Measurements from ENCODE around the gene WDR89. TPM values are rescaled to one million over a fixed set of nuclear protein-coding genes. Genes with fewer than 3 reads are reported as not detected.
A peak's percentile ranks its signal among the peaks of the same experiment; 100 is the strongest.
"Not testable (repeated sequence)": the region's sequence is repeated elsewhere in the genome, so short reads cannot be mapped to it uniquely, and the experiment has no call there.

Gene WDR89
- total RNA-seq, 1 experiment from 2014 or later, result 10.7 TPM

GRCh38 chr14:63642656-63643382, 1.1 kb upstream of the WDR89 start:
- H3K4me3 ChIP-seq, result peak overlapping the region; percentile 53
- no peak overlapping the region for H3K27ac ChIP-seq
- 0 out of 2 replicates have a peak, but pooled peaks cover 3% of the 10 kb centered on the region for H3K4me1 ChIP-seq (replicated peaks)
- no peak for DNase-seq (ENCODE audit: low read depth in 1 of 2, low spot score in 2 of 2)
- H3K36me3 ChIP-seq, result no peaks in the 10 kb centered on the region
- H3K9me3 ChIP-seq (replicated peaks), result no peaks in the 10 kb centered on the region
- no peaks in the 10 kb centered on the region for H3K27me3 ChIP-seq (replicated peaks)

GRCh38 chr14:63642229-63642611, 549 bp upstream of the WDR89 start:
- DNase-seq (ENCODE audit: low read depth in 1 of 2, low spot score in 2 of 2), result peak; percentile 78 to 94
- H3K27ac ChIP-seq, result peak overlapping the region; percentile 82
- H3K36me3 ChIP-seq, result no peaks in the 10 kb centered on the region
- H3K4me1 ChIP-seq (replicated peaks), result 0 out of 2 replicates have a peak, but pooled peaks cover 3% of the 10 kb centered on the region
- no peaks in the 10 kb centered on the region for H3K9me3 ChIP-seq (replicated peaks)
- peak overlapping the region; percentile 53 for H3K4me3 ChIP-seq
- H3K27me3 ChIP-seq (replicated peaks), result no peaks in the 10 kb centered on the region

- no peaks in the 10 kb centered on the region for H3K27me3 ChIP-seq (replicated peaks)
- 0 out of 2 replicates have a peak, but pooled peaks cover 3% of the 10 kb centered on the region for H3K4me1 ChIP-seq (replicated peaks)
- no peak for DNase-seq (ENCODE audit: low read depth in 1 of 2, low spot score in 2 of 2)
- no peaks in the 10 kb centered on the region for H3K36me3 ChIP-seq
- no peak overlapping the region for H3K4me3 ChIP-seq
- H3K9me3 ChIP-seq (replicated peaks), result no peaks in the 10 kb centered on the region
- H3K27ac ChIP-seq, result no peak overlapping the region
Observed at GRCh38 chr14:63638493-63638892, 3.2 kb downstream of the WDR89 start.

GRCh38 chr14:63636094-63636635, 5.5 kb downstream of the WDR89 start:
- H3K27me3 ChIP-seq (replicated peaks); H3K4me1 ChIP-seq (replicated peaks); DNase-seq (ENCODE audit: low read depth in 1 of 2, low spot score in 2 of 2); H3K9me3 ChIP-seq (replicated peaks); H3K36me3 ChIP-seq; H3K4me3 ChIP-seq; H3K27ac ChIP-seq: not testable (repeated sequence)

DNA sequence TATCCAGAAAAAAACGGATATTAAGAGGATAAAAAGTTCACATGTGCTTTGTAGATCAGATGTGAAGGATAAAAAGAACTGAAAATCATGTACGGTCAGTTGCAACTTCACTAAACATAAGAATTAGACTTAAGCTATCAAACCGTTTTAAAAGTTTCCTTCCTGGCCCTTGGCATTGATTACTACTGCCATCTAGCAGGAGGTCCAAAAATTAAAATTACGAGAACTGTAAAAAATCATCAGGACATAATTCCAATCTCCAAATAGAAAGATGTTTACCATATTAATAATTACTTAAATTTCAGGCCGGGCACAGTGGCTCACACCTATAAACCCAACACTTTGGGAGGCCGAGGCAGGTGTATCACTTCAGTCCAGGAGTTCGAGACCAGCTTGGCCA, 7.9 kb downstream of the WDR89 start:
- Histone ChIP-seq H3K9me3 (replicated peaks) (no peaks in the 10 kb centered on the region), H3K4me1 (replicated peaks) (no peaks in the 10 kb centered on the region), H3K36me3 (no peaks in the 10 kb centered on the region), H3K27me3 (replicated peaks) (no peaks in the 10 kb centered on the region), H3K27ac (no peak overlapping the region), H3K4me3 (no peak overlapping the region)
- no peak for DNase-seq (ENCODE audit: low read depth in 1 of 2, low spot score in 2 of 2)

DNA sequence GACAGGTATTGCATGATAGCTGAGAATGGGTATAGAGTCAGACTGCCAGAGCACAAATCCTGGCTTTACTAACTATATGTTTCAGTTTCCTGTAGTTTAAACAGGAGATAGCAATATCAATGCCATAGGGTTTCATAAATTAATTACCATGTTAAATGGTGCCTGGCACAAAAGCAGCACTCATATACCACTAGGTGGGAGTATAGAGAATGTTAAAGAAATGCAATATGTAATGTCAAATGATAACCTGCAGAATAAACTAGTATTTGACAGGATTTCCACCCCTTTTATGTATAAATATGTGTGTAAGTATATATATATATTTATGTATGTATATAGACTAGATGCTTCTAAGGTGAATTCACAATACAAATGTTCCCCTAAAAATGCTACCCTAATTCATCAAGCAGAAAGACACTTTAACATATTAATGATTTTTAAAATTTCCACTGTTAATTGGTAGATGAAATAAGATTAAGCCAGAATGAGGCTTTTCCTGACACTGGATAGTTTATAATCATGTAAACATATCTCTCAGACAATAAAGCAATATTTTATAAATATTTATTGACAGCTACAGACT, 8.6 kb downstream of the WDR89 start:
- DNase-seq (ENCODE audit: low read depth in 1 of 2, low spot score in 2 of 2), result no peak

DNA sequence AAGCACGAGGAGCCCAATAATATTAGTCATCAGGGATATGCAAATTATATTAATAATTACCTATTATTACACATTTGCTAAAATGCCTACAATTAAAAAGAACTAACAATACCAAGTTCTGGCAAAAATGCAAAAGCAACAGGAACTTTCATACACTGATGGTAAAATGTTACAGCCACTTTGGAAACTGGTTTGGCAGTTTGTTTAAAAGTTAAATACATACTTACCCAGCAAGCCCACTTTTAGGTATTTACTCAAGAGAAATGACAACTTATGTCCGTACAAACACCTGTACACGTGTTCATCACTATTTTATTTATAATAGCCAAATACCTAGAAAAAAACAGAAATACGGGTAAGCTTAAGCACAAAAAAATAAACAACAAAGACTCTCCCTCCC, 17.0 kb downstream of the WDR89 start:
- DNase-seq (ENCODE audit: low read depth in 1 of 2, low spot score in 2 of 2), result no peak
- H3K4me1 ChIP-seq (replicated peaks), result no peaks in the 10 kb centered on the region
- H3K36me3 ChIP-seq, result peaks cover 6% of the 10 kb centered on the region; the same call in 1 of the 2 replicates
- H3K27me3 ChIP-seq (replicated peaks), result no peaks in the 10 kb centered on the region
- H3K4me3 ChIP-seq, result no peak overlapping the region
- no peaks in the 10 kb centered on the region for H3K9me3 ChIP-seq (replicated peaks)
- H3K27ac ChIP-seq, result no peak overlapping the region

More for the DNA sequence above, 8.6 kb downstream of the WDR89 start:
- H3K9me3 ChIP-seq (replicated peaks), result no peaks in the 10 kb centered on the region
- H3K27me3 ChIP-seq (replicated peaks), result no peaks in the 10 kb centered on the region
- no peak overlapping the region for H3K4me3 ChIP-seq
- no peaks in the 10 kb centered on the region for H3K4me1 ChIP-seq (replicated peaks)
- H3K36me3 ChIP-seq, result no peaks in the 10 kb centered on the region
- no peak overlapping the region for H3K27ac ChIP-seq

DNA sequence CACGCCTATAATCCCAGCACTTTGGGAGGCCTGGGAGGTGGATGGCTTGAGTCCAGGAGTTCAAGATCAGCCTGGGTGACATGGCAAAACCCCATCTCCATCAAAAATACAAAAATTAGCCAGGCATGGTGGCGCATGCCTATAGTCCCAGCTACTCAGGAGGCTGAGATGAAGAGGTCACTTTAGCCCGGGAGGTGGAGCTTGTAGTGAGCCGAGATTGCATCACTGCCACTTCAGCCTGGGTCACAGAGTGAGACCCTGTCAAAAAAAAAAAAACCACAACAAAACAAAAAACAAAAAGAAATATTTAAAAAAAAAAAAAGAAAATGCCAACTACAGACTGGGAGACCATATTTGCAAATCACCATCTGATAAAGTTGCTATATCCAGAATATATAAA, 17.5 kb downstream of the WDR89 start:
- Histone ChIP-seq H3K36me3 (peaks cover 6% of the 10 kb centered on the region; the same call in 1 of the 2 replicates), H3K9me3 (replicated peaks) (no peaks in the 10 kb centered on the region), H3K27ac (no peak overlapping the region), H3K4me1 (replicated peaks) (no peaks in the 10 kb centered on the region), H3K4me3 (no peak overlapping the region), H3K27me3 (replicated peaks) (no peaks in the 10 kb centered on the region)
- DNase-seq (ENCODE audit: low read depth in 1 of 2, low spot score in 2 of 2), result no peak

DNA sequence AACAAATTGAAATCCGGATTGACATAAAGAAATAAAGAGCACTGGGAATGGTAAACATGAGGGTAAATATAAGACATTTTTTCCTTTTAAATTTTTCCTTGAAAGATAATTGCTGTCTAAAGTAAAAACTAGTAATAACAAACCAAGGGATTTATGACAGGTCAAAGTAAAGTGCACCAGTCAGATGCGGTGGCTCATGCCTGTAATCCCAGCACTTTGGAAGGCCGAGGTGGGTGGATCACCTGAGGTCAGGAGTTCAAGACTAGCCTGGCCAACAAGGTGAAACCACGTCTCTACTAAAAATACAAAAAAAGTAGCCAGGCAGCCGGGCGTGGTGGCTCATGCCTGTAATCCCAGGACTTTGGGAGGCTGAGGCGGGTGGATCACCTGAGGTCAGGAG, 19.7 kb downstream of the WDR89 start:
- not testable (repeated sequence) for H3K27ac ChIP-seq; H3K4me1 ChIP-seq (replicated peaks); H3K27me3 ChIP-seq (replicated peaks); DNase-seq (ENCODE audit: low read depth in 1 of 2, low spot score in 2 of 2); H3K36me3 ChIP-seq; H3K4me3 ChIP-seq; H3K9me3 ChIP-seq (replicated peaks)

DNA sequence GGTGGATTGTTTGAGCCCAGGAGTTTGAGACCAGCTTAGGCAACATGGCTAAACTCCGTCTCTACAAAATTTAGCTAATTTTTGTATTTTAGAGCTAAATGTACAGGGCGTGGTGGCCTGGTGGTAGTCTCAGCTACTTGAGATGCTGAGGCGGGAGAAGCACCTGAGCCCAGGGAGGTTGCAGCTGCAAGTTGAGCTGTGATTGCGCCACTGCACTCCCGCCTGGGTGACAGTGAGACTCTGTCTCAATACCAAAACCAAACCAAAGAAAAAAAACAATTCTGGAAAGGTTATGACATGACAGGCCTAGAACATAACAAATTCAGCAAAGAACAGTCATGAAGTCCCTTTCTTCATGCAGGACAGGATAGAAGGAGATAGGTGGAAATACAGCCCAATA, 25.7 kb downstream of the WDR89 start:
- Histone ChIP-seq H3K27ac (no peak overlapping the region), H3K36me3 (no peaks in the 10 kb centered on the region; the same call in 1 of the 2 replicates), H3K9me3 (replicated peaks) (no peaks in the 10 kb centered on the region), H3K27me3 (replicated peaks) (no peaks in the 10 kb centered on the region), H3K4me1 (replicated peaks) (peaks cover 9% of the 10 kb centered on the region), H3K4me3 (no peak overlapping the region)
- no peak for DNase-seq (ENCODE audit: low read depth in 1 of 2, low spot score in 2 of 2)

GRCh38 chr14:63614679-63615363, 26.9 kb downstream of the WDR89 start:
- no peaks in the 10 kb centered on the region for H3K9me3 ChIP-seq (replicated peaks)
- no peaks in the 10 kb centered on the region for H3K27me3 ChIP-seq (replicated peaks)
- DNase-seq (ENCODE audit: low read depth in 1 of 2, low spot score in 2 of 2), result no peak
- H3K36me3 ChIP-seq, result no peaks in the 10 kb centered on the region; the same call in 1 of the 2 replicates
- H3K27ac ChIP-seq, result peak overlapping the region; percentile 7
- H3K4me1 ChIP-seq (replicated peaks), result peaks cover 9% of the 10 kb centered on the region
- no peak overlapping the region for H3K4me3 ChIP-seq

DNA sequence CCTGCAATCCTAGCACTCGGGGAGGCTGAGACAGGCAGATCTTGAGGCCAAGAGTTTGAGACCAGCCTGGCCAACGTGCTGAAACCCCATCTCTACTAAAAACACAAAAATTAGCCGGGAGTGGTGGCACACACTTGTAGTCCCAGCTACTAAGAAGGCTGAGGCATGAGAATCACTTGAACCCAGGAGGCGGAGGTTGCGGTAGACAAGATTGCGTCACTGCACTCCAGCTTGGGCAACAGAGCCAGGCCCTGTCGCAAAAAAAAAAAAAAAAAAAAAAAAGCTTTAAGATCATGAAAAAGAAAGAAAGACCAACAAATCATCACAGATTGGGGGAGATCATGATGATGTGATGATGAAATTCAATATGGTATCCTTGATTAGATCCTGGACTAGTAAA, 30.6 kb downstream of the WDR89 start:
- no peak for DNase-seq (ENCODE audit: low read depth in 1 of 2, low spot score in 2 of 2)
- no peaks in the 10 kb centered on the region for H3K9me3 ChIP-seq (replicated peaks)

GRCh38 chr14:63605041-63605532, 36.6 kb downstream of the WDR89 start:
- no peak for DNase-seq (ENCODE audit: low read depth in 1 of 2, low spot score in 2 of 2)
- Histone ChIP-seq H3K36me3 (no peaks in the 10 kb centered on the region), H3K9me3 (replicated peaks) (no peaks in the 10 kb centered on the region), H3K4me1 (replicated peaks) (no peaks in the 10 kb centered on the region), H3K27me3 (replicated peaks) (no peaks in the 10 kb centered on the region), H3K27ac (no peak overlapping the region), H3K4me3 (no peak overlapping the region)

More for the DNA sequence above, 30.6 kb downstream of the WDR89 start:
- no peak overlapping the region for H3K27ac ChIP-seq
- peaks cover 9% of the 10 kb centered on the region for H3K4me1 ChIP-seq (replicated peaks)
- no peaks in the 10 kb centered on the region; the same call in 1 of the 2 replicates for H3K36me3 ChIP-seq
- no peaks in the 10 kb centered on the region for H3K27me3 ChIP-seq (replicated peaks)
- no peak overlapping the region for H3K4me3 ChIP-seq

DNA sequence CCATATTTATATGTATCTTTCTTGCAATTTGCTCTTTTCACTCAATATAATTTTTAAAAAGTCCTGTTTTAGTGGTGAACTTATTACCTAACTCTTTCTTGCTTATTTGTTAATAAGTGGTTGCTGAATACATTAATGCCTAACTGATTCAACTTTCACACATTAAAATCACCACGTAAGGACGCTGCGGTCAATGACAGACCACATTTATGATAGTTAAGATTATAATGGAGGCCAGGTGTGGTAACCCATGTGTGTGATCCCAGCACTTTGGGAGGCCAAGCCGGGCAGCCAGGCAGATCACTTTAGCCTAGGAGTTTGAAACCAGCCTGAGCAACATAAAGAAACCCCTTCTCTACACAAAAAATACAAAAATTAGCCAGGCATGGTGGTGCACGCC, 37.0 kb downstream of the WDR89 start:
- no peaks in the 10 kb centered on the region for H3K4me1 ChIP-seq (replicated peaks)
- no peaks in the 10 kb centered on the region for H3K36me3 ChIP-seq
- no peak overlapping the region for H3K27ac ChIP-seq
- DNase-seq (ENCODE audit: low read depth in 1 of 2, low spot score in 2 of 2), result no peak
- H3K9me3 ChIP-seq (replicated peaks), result no peaks in the 10 kb centered on the region
- no peak overlapping the region for H3K4me3 ChIP-seq
- no peaks in the 10 kb centered on the region for H3K27me3 ChIP-seq (replicated peaks)

Data from SJSA1 (cell line).